GM21737 (cell line): ENCODE data around the gene CAMTA1.

Source experiments
- ATAC-seq: cut with Tn5 transposase; IDR thresholded peaks from one replicate; pipeline ENCODE4 v1.9.1; 2021; ENCODE audit warnings: mild to moderate bottlenecking, moderate library complexity; ENCODE audit not compliant: unreplicated experiment

The CAMTA1 gene

GRCh38 chr1:7247791-7248548, 462.7 kb downstream of the CAMTA1 start:
- no peak for ATAC-seq

GRCh38 chr1:7248549-7249199, 463.4 kb downstream of the CAMTA1 start:
- ATAC-seq = no peak

GRCh38 chr1:7249516-7249915, 464.3 kb downstream of the CAMTA1 start:
- no peak for ATAC-seq

GRCh38 chr1:7250176-7250575, 464.9 kb downstream of the CAMTA1 start:
- no peak for ATAC-seq

GRCh38 chr1:7250597-7251453, 465.6 kb downstream of the CAMTA1 start:
- no peak for ATAC-seq

GRCh38 chr1:7251454-7251800, 466.2 kb downstream of the CAMTA1 start:
- no peak for ATAC-seq

GRCh38 chr1:7252411-7253117, 467.3 kb downstream of the CAMTA1 start:
- no peak for ATAC-seq

GRCh38 chr1:7253118-7253480, 467.8 kb downstream of the CAMTA1 start:
- no peak for ATAC-seq

- no peak for ATAC-seq
These were observed 468.8 kb downstream of the CAMTA1 start for GRCh38 chr1:7253988-7254587.

- ATAC-seq = no peak
These were observed 470.2 kb downstream of the CAMTA1 start for GRCh38 chr1:7255303-7256058.

GRCh38 chr1:7256526-7256925, 471.3 kb downstream of the CAMTA1 start:
- ATAC-seq = no peak

- ATAC-seq = no peak
These were observed 472.0 kb downstream of the CAMTA1 start for GRCh38 chr1:7257225-7257624.

- no peak for ATAC-seq
These were observed 473.4 kb downstream of the CAMTA1 start for GRCh38 chr1:7258589-7259135.

- no peak for ATAC-seq
These were observed 474.7 kb downstream of the CAMTA1 start for GRCh38 chr1:7259955-7260354.

GRCh38 chr1:7261490-7261889, 476.2 kb downstream of the CAMTA1 start:
- no peak for ATAC-seq

- ATAC-seq = no peak
These were observed 477.4 kb downstream of the CAMTA1 start for GRCh38 chr1:7262611-7263010.

GRCh38 chr1:7263021-7263960, 478.0 kb downstream of the CAMTA1 start:
- ATAC-seq = no peak

GRCh38 chr1:7264101-7264500, 478.8 kb downstream of the CAMTA1 start:
- ATAC-seq = no peak
